Hepatocyte (in vitro differentiated cells): ENCODE data around the gene LTB4R. TPM values are rescaled to one million over a fixed set of nuclear protein-coding genes. Genes with fewer than 3 reads are reported as not detected.
A peak's percentile ranks its signal among the peaks of the same experiment; 100 is the strongest.

Experiments
- DNase-seq: peaks from one replicate; pipeline ENCODE4 v3.0.0-alpha.2; 2016; ENCODE audit warnings: low spot score
- H2AFZ ChIP-seq: fragments of 200-600 bp; sonication (generic); 2 replicates; pipeline ENCODE4 v1.6.0; 2016; ENCODE audit warnings: antibody characterized with exemption, mild to moderate bottlenecking
- H3K27ac ChIP-seq: fragments of 200-600 bp; sonication (generic); 2 replicates; pipeline ENCODE4 v1.5.1; 2016; ENCODE audit warnings: mild to moderate bottlenecking
- H3K27me3 ChIP-seq: fragments of 200-600 bp; sonication (generic); 2 replicates; pipeline ENCODE4 v1.6.1; 2016
- H3K36me3 ChIP-seq: fragments of 200-600 bp; sonication (generic); replicated peaks from 2 replicates; pipeline ENCODE4 v1.5.1; 2016; ENCODE audit warnings: low read depth; ENCODE audit not compliant: insufficient read depth
- H3K4me1 ChIP-seq: fragments of 200-600 bp; sonication (generic); 2 replicates; pipeline ENCODE4 v1.5.1; 2016; ENCODE audit warnings: mild to moderate bottlenecking, moderate library complexity; ENCODE audit not compliant: insufficient read depth
- H3K4me2 ChIP-seq: fragments of 200-600 bp; sonication (generic); 2 replicates; pipeline ENCODE4 v1.6.0; 2016
- H3K4me3 ChIP-seq: fragments of 200-600 bp; sonication (generic); 2 replicates; pipeline ENCODE4 v1.5.1; 2016; ENCODE audit warnings: mild to moderate bottlenecking
- H3K79me2 ChIP-seq: fragments of 200-600 bp; sonication (generic); 2 replicates; pipeline ENCODE4 v1.6.0; 2017; ENCODE audit warnings: mild to moderate bottlenecking
- H3K9me2 ChIP-seq: fragments of 200-600 bp; sonication (generic); replicated peaks from 2 replicates; pipeline ENCODE4 v1.6.0; 2017; ENCODE audit warnings: mild to moderate bottlenecking; ENCODE audit not compliant: insufficient read depth
- H3K9me3 ChIP-seq: fragments of 200-600 bp; sonication (generic); 2 replicates; pipeline ENCODE4 v1.5.1; 2016; ENCODE audit warnings: low read depth, mild to moderate bottlenecking
- H4K20me1 ChIP-seq: fragments of 200-600 bp; sonication (generic); 2 replicates; pipeline ENCODE4 v1.6.0; 2016; ENCODE audit warnings: mild to moderate bottlenecking; ENCODE audit not compliant: insufficient read depth, poor library complexity, severe bottlenecking
- CTCF ChIP-seq: fragments of 200-600 bp; sonication (generic); IDR thresholded peaks from 2 replicates; pipeline ENCODE4 v1.5.1; 2016; ENCODE audit warnings: antibody characterized with exemption, mild to moderate bottlenecking; ENCODE audit not compliant: poor library complexity
- EZH2 ChIP-seq: fragments of 200-600 bp; sonication (generic); IDR thresholded peaks from 2 replicates; pipeline ENCODE4 v1.6.1; 2016; ENCODE audit warnings: antibody characterized with exemption, mild to moderate bottlenecking, borderline replicate concordance
- EZH2phosphoT487 ChIP-seq: fragments of 200-600 bp; sonication (generic); IDR thresholded peaks from one replicate; pipeline ENCODE4 v1.6.1; 2018; ENCODE audit warnings: antibody characterized with exemption, mild to moderate bottlenecking, low read depth, moderate library complexity; ENCODE audit not compliant: unreplicated experiment, severe bottlenecking
- WGBS: methylation state at CpG from one replicate; pipeline ENCODE4 v1.1.6; 2016; ENCODE audit warnings: low lambda C conversion rate; ENCODE audit errors: missing lambda C conversion rate; 5-methylcytosine and 5-hydroxymethylcytosine counted together
- polyA plus RNA-seq: library from polyadenylated mRNA; unstranded; fragments of >200 nt; fragmentation: Nextera tagmentation; extraction: Ambion mirVana; gene quantifications from 2 replicates; pipeline ENCODE4 v1.2.1, GENCODE V29; 2016
- total RNA-seq: library from RNA; depleted of rRNA; stranded (reverse); fragments of >200 nt; gene quantifications from 2 replicates; pipeline ENCODE4 v1.2.3, GENCODE V29; 2014

LTB4R gene
- total and polyA plus RNA-seq, 2 experiments from 2014 or later = 3.6 to 5.1 TPM

GRCh38 chr14:24270537-24271133, 40.7 kb upstream of the LTB4R start:
- H3K4me1 ChIP-seq = peaks cover 6% of the 10 kb centered on the region
- no peak for DNase-seq
- peak overlapping the region; percentile 89 for H2AFZ ChIP-seq

GRCh38 chr14:24271134-24271833, 40.0 kb upstream of the LTB4R start, which contains the start of gene RABGGTA:
RABGGTA (minus strand) TSS chr14:24271597; CDS start chr14:24271115, 482 bp downstream.
- DNase-seq = peak; percentile 96
- H3K4me2 ChIP-seq = peak within 1 kb of the TSS; percentile 77
- WGBS = under 1% methylated on average over 52 of the region's 61 CpGs
- H3K27me3 ChIP-seq = no peaks in the 10 kb centered on the region
- no peak for TF ChIP-seq EZH2
- TF ChIP-seq CTCF = peak; percentile 78
- no peaks in the 10 kb centered on the region for H3K9me2 ChIP-seq
- H3K36me3 ChIP-seq = no peaks in the 10 kb centered on the region
- H3K4me3 ChIP-seq = peak within 1 kb of the TSS; percentile 93
- H3K79me2 ChIP-seq = peaks cover 13% of the 10 kb centered on the region
- H3K4me1 ChIP-seq = peaks cover 6% of the 10 kb centered on the region
- no peaks in the 10 kb centered on the region for H3K9me3 ChIP-seq
- H2AFZ ChIP-seq = peak within 1 kb of the TSS; percentile 89
- no peaks in the 10 kb centered on the region for H4K20me1 ChIP-seq
- peak within 1 kb of the TSS; percentile 98 for H3K27ac ChIP-seq

More at GRCh38 chr14:24270537-24271133, 40.7 kb upstream of the LTB4R start:
- TF ChIP-seq CTCF = no peak
- no peak for TF ChIP-seq EZH2phosphoT487
- no peak for TF ChIP-seq EZH2
- no peaks in the 10 kb centered on the region for H3K9me2 ChIP-seq
- H3K79me2 ChIP-seq = peaks cover 10% of the 10 kb centered on the region
- no peaks in the 10 kb centered on the region for H3K27me3 ChIP-seq
- no peaks in the 10 kb centered on the region for H4K20me1 ChIP-seq
- peak overlapping the region; percentile 93 for H3K4me3 ChIP-seq
- H3K27ac ChIP-seq = peak overlapping the region; percentile 98
- H3K4me2 ChIP-seq = peak overlapping the region; percentile 77
- H3K36me3 ChIP-seq = no peaks in the 10 kb centered on the region
- H3K9me3 ChIP-seq = no peaks in the 10 kb centered on the region
- 23% methylated on average over 13 of the region's 13 CpGs for WGBS

GRCh38 chr14:24271834-24272263, 39.5 kb upstream of the LTB4R start:
- DNase-seq = no peak
- no peaks in the 10 kb centered on the region for H3K9me2 ChIP-seq
- H3K4me2 ChIP-seq = peak overlapping the region; percentile 77
- no peaks in the 10 kb centered on the region for H4K20me1 ChIP-seq
- H3K36me3 ChIP-seq = no peaks in the 10 kb centered on the region
- peak overlapping the region; percentile 93 for H3K4me3 ChIP-seq
- H3K27me3 ChIP-seq = no peaks in the 10 kb centered on the region
- WGBS = 17% methylated on average over 3 of the region's 3 CpGs
- H3K9me3 ChIP-seq = no peaks in the 10 kb centered on the region
- H3K27ac ChIP-seq = peak overlapping the region; percentile 98
- TF ChIP-seq EZH2 (no peak), EZH2phosphoT487 (no peak), CTCF (no peak)
- H3K4me1 ChIP-seq = peaks cover 6% of the 10 kb centered on the region
- peak overlapping the region; percentile 76 for H2AFZ ChIP-seq
- peaks cover 17% of the 10 kb centered on the region for H3K79me2 ChIP-seq
